Liver (tissue), 9 donors: ENCODE data around the gene AUP1. TPM values are rescaled to one million over a fixed set of nuclear protein-coding genes. Genes with fewer than 3 reads are reported as not detected.

Experiments
- DNase-seq: peaks from one replicate; pipeline ENCODE4 v3.0.0-alpha.2; 2017; ENCODE audit warnings: low spot score
- H3K27ac ChIP-seq, 2 donors: one replicate each; pipeline ENCODE4 v1.7.0; 2013; ENCODE audit warnings: inconsistent platforms in 2 of 2, low read length in 2 of 2, control low read depth in 1 of 2, low read depth in 1 of 2, mild to moderate bottlenecking in 1 of 2
- H3K27me3 ChIP-seq, 4 donors: one replicate each; pipeline versions ENCODE4 v1.6.1 to v1.7.0; 2013; ENCODE audit warnings: low read length in 3 of 4, inconsistent platforms in 1 of 4, mild to moderate bottlenecking in 1 of 4, moderate library complexity in 1 of 4; ENCODE audit not compliant: control insufficient read depth in 4 of 4, insufficient read depth in 4 of 4
- H3K36me3 ChIP-seq, 4 donors: one replicate each; pipeline versions ENCODE4 v1.6.1 to v1.7.0; 2013; ENCODE audit warnings: low read length in 3 of 4, mild to moderate bottlenecking in 3 of 4, low read depth in 1 of 4, moderate library complexity in 1 of 4; ENCODE audit not compliant: control insufficient read depth in 4 of 4, insufficient read depth in 3 of 4
- H3K4me1 ChIP-seq, 4 donors: one replicate each; pipeline versions ENCODE4 v1.6.1 to v1.7.0; 2013; ENCODE audit warnings: low read length in 3 of 4, mild to moderate bottlenecking in 3 of 4, moderate library complexity in 1 of 4; ENCODE audit not compliant: control insufficient read depth in 4 of 4, insufficient read depth in 4 of 4
- H3K4me3 ChIP-seq, 3 donors: one replicate each; pipeline versions ENCODE4 v1.6.1 to v1.7.0; 2013; ENCODE audit warnings: low read length in 3 of 3, control low read depth in 1 of 3, low read depth in 1 of 3, mild to moderate bottlenecking in 1 of 3
- H3K9ac ChIP-seq, 2 donors: one replicate each; pipeline ENCODE4 v1.7.0; 2013; ENCODE audit warnings: low read length in 2 of 2, mild to moderate bottlenecking in 2 of 2, moderate library complexity in 2 of 2, control low read depth in 1 of 2, low read depth in 1 of 2
- H3K9me3 ChIP-seq, 4 donors: one replicate each; pipeline versions ENCODE4 v1.6.1 to v1.7.0; 2013; ENCODE audit warnings: low read length in 3 of 4; ENCODE audit not compliant: control insufficient read depth in 4 of 4
- FOXA1 ChIP-seq: IDR thresholded peaks from 2 replicates; pipeline ENCODE4 v1.6.1; 2016; ENCODE audit warnings: antibody characterized with exemption
- FOXA2 ChIP-seq: IDR thresholded peaks from 2 replicates; pipeline ENCODE4 v1.6.1; 2016; ENCODE audit warnings: antibody characterized with exemption
- GABPA ChIP-seq, 2 donors: IDR thresholded peaks in 1 of 2; conservative IDR thresholded peaks in 1 of 2; 2 replicates each; pipeline ENCODE4 v1.6.1; 2016; ENCODE audit warnings: antibody characterized with exemption in 2 of 2, mild to moderate bottlenecking in 1 of 2, moderate library complexity in 1 of 2
- HNF4A ChIP-seq, 2 donors: conservative IDR thresholded peaks; 2 replicates each; pipeline ENCODE4 v1.6.1; 2016; ENCODE audit warnings: antibody characterized with exemption in 2 of 2, mild to moderate bottlenecking in 2 of 2
- HNF4G ChIP-seq: IDR thresholded peaks from 2 replicates; pipeline ENCODE4 v1.6.1; 2016; ENCODE audit warnings: antibody characterized with exemption
- JUND ChIP-seq, 2 donors: IDR thresholded peaks; 2 replicates each; pipeline ENCODE4 v1.6.1; 2016; ENCODE audit warnings: antibody characterized with exemption in 2 of 2
- NR2F2 ChIP-seq: IDR thresholded peaks from 2 replicates; pipeline ENCODE4 v1.6.1; 2016; ENCODE audit warnings: antibody characterized with exemption
- RAD21 ChIP-seq, 2 donors: IDR thresholded peaks; 2 replicates each; pipeline ENCODE4 v1.6.1; 2016; ENCODE audit warnings: antibody characterized with exemption in 2 of 2, mild to moderate bottlenecking in 2 of 2
- SP1 ChIP-seq: IDR thresholded peaks from 2 replicates; pipeline ENCODE4 v1.6.1; 2018; ENCODE audit warnings: antibody characterized with exemption, mild to moderate bottlenecking
- YY1 ChIP-seq: IDR thresholded peaks from 2 replicates; pipeline ENCODE4 v1.6.1; 2016; ENCODE audit warnings: antibody characterized with exemption, mild to moderate bottlenecking
- WGBS: extraction: QIAGEN DNeasy Blood & Tissue Kit; methylation state at CpG from one replicate; pipeline ENCODE4 v1.1.7; 2013; 5-methylcytosine and 5-hydroxymethylcytosine counted together
- polyA plus RNA-seq, 2 donors: library from polyadenylated mRNA; stranded (reverse) in 1 of 2; unstranded in 1 of 2; fragments of 200-250 nt in 1 of 2; fragments of >200 nt in 1 of 2; fragmentation: Nextera tagmentation in 1 of 2; extraction: Ambion mirVana in 1 of 2; gene quantifications; one replicate each; pipeline versions ENCODE4 v1.2.1 to v1.2.3, GENCODE V29; 2013 to 2015
- total RNA-seq, 2 donors: library from RNA; depleted of rRNA; stranded (reverse); fragments of >200 nt; gene quantifications; one replicate each; pipeline ENCODE4 v1.2.3, GENCODE V29; 2014
- TF ChIP-seq, protein P1 (sequence below): IDR thresholded peaks from 2 replicates; pipeline ENCODE4 v1.6.1; 2016; ENCODE audit warnings: antibody characterized with exemption
- TF ChIP-seq, protein P2 (sequence below): IDR thresholded peaks from 2 replicates; pipeline ENCODE4 v1.6.1; 2016; ENCODE audit warnings: antibody characterized with exemption, mild to moderate bottlenecking
- TF ChIP-seq, protein P3 (sequence below): fragments of 150-350 bp; IDR thresholded peaks from 2 replicates; pipeline ENCODE4 v1.5.1; 2017; ENCODE audit warnings: improper control_type of control experiment, low read depth, low read length; ENCODE audit not compliant: missing input control
- TF ChIP-seq, protein P4 (sequence below): IDR thresholded peaks from 2 replicates; pipeline ENCODE4 v1.6.1; 2016; ENCODE audit warnings: antibody characterized with exemption
- TF ChIP-seq, protein P5 (sequence below): IDR thresholded peaks from 2 replicates; pipeline ENCODE4 v1.6.1; 2016; ENCODE audit warnings: antibody characterized with exemption
- donor health status: healthy.
- donor health status: healthy.
- donor health status: healthy.
- donor health status: healthy.
- donor health status: healthy.

Gene AUP1
- total and polyA plus RNA-seq, 4 donors: 62.6 to 126 (median 109) TPM

DNA sequence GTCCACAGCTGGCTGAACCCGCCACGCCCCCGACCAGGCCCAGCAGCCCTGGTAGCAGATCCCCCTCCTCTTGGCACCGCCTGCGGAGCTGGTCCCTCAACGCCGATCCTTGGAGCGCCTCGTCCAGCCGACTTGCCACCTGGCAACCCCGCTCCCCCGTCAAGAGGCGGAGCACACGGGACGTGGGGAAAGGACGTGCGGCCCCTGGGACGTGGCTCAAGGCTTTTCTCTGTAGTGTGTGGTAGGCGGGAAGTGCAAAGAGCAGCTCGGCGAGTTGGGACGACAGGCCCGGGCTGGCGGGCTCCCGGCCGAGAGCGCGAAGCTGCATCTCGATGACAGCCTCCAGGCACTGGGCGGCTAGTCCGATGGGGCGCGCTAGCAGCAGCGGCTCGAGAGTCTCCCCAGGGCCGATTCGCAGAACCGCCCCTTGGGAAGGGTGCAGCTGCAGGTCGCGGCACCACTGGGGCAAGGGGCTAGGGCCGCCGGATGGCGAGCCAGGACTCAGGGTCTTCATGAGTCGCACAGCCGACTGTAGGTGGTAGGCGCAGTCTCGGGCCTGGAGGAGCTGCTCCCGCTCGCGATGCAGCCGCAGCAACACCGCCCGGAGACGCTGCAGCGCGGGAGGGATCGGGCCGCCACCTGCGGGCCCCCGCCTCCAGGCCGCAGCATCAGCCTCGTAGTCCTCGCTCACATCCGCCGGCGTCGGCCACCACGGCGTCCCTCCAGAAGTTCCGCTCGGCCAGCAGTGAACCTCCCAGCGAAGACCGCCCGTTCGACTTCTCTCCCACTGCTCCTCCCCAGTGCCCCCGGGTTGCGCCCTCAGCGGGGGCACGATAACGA is 47.3 kb downstream of the AUP1 start:
- H3K27me3 ChIP-seq: no peaks in the 10 kb centered on the region
- DNase-seq: no peak
- TF ChIP-seq GABPA (IDR thresholded peaks at IDR 0.05 in 1 of 2, conservative IDR thresholded peaks at IDR 0.05 in 1 of 2) (no peak), FOXA1 (no peak), HNF4G (no peak), FOXA2 (no peak), JUND (IDR thresholded peaks at IDR 0.05) (no peak), HNF4A (conservative IDR thresholded peaks at IDR 0.05) (no peak), RAD21 (IDR thresholded peaks at IDR 0.05) (no peak), NR2F2 (no peak), YY1 (no peak), SP1 (no peak)
- TF ChIP-seq, protein P1, sequence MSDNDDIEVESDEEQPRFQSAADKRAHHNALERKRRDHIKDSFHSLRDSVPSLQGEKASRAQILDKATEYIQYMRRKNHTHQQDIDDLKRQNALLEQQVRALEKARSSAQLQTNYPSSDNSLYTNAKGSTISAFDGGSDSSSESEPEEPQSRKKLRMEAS: no peak
- TF ChIP-seq, protein P2, sequence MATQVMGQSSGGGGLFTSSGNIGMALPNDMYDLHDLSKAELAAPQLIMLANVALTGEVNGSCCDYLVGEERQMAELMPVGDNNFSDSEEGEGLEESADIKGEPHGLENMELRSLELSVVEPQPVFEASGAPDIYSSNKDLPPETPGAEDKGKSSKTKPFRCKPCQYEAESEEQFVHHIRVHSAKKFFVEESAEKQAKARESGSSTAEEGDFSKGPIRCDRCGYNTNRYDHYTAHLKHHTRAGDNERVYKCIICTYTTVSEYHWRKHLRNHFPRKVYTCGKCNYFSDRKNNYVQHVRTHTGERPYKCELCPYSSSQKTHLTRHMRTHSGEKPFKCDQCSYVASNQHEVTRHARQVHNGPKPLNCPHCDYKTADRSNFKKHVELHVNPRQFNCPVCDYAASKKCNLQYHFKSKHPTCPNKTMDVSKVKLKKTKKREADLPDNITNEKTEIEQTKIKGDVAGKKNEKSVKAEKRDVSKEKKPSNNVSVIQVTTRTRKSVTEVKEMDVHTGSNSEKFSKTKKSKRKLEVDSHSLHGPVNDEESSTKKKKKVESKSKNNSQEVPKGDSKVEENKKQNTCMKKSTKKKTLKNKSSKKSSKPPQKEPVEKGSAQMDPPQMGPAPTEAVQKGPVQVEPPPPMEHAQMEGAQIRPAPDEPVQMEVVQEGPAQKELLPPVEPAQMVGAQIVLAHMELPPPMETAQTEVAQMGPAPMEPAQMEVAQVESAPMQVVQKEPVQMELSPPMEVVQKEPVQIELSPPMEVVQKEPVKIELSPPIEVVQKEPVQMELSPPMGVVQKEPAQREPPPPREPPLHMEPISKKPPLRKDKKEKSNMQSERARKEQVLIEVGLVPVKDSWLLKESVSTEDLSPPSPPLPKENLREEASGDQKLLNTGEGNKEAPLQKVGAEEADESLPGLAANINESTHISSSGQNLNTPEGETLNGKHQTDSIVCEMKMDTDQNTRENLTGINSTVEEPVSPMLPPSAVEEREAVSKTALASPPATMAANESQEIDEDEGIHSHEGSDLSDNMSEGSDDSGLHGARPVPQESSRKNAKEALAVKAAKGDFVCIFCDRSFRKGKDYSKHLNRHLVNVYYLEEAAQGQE: no peak
- TF ChIP-seq, protein P3, sequence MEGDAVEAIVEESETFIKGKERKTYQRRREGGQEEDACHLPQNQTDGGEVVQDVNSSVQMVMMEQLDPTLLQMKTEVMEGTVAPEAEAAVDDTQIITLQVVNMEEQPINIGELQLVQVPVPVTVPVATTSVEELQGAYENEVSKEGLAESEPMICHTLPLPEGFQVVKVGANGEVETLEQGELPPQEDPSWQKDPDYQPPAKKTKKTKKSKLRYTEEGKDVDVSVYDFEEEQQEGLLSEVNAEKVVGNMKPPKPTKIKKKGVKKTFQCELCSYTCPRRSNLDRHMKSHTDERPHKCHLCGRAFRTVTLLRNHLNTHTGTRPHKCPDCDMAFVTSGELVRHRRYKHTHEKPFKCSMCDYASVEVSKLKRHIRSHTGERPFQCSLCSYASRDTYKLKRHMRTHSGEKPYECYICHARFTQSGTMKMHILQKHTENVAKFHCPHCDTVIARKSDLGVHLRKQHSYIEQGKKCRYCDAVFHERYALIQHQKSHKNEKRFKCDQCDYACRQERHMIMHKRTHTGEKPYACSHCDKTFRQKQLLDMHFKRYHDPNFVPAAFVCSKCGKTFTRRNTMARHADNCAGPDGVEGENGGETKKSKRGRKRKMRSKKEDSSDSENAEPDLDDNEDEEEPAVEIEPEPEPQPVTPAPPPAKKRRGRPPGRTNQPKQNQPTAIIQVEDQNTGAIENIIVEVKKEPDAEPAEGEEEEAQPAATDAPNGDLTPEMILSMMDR: no peak
- TF ChIP-seq, protein P4, sequence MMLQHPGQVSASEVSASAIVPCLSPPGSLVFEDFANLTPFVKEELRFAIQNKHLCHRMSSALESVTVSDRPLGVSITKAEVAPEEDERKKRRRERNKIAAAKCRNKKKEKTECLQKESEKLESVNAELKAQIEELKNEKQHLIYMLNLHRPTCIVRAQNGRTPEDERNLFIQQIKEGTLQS: no peak
- TF ChIP-seq, protein P5, sequence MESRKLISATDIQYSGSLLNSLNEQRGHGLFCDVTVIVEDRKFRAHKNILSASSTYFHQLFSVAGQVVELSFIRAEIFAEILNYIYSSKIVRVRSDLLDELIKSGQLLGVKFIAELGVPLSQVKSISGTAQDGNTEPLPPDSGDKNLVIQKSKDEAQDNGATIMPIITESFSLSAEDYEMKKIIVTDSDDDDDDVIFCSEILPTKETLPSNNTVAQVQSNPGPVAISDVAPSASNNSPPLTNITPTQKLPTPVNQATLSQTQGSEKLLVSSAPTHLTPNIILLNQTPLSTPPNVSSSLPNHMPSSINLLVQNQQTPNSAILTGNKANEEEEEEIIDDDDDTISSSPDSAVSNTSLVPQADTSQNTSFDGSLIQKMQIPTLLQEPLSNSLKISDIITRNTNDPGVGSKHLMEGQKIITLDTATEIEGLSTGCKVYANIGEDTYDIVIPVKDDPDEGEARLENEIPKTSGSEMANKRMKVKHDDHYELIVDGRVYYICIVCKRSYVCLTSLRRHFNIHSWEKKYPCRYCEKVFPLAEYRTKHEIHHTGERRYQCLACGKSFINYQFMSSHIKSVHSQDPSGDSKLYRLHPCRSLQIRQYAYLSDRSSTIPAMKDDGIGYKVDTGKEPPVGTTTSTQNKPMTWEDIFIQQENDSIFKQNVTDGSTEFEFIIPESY: no peak
- H3K36me3 ChIP-seq: peaks cover 0 to 7% (median 0%) of the 10 kb centered on the region in 4 donors
- H3K9me3 ChIP-seq: no peaks in the 10 kb centered on the region
- peak overlapping the region; percentile 67 to 95 (median 94) for H3K4me3 ChIP-seq
- H3K27ac ChIP-seq: peak overlapping the region; percentile 82 to 84
- H3K4me1 ChIP-seq: peaks cover 11 to 46% (median 37%) of the 10 kb centered on the region in 4 donors
- 1% methylated on average over 80 of the region's 80 CpGs for WGBS
- peak overlapping the region; percentile 25 to 44 for H3K9ac ChIP-seq
